Activated CD8-positive, alpha-beta memory T cell treated with anti-CD3 and anti-CD28 coated beads, Interleukin-2, amount 50 U/mL, for 24 hours (primary cell): ENCODE data around the gene VKORC1L1.
"Not testable (repeated sequence)": the region's sequence is repeated elsewhere in the genome, so short reads cannot be mapped to it uniquely, and the experiment has no call there.

ENCODE experiments used
- DNase-seq: peaks from one replicate; pipeline ENCODE4 v3.0.0-alpha.2; 2020; ENCODE audit errors: extremely low read depth

Gene VKORC1L1

DNA sequence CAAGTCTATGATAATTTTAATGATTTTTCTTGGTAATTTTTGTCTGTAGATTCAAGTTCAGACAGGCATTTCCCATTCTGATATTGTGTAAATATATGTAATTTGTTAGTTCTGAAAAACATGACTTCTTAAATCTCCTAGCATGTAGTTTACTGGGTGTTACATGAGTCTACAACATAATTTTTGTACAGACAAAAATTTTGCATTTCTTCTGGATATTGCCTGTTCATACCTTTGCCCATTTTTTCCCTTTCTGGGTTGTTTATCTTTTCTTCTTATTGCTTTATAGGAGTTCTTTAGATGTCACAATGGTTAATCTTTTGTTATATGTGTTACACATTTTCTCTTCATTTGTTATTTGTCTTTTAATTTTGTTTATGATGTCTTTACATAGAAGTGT is 12.1 kb downstream of the VKORC1L1 start:
- DNase-seq = not testable (repeated sequence)

GRCh38 chr7:65885533-65885932 is 12.7 kb downstream of the VKORC1L1 start:
- not testable (repeated sequence) for DNase-seq

DNA sequence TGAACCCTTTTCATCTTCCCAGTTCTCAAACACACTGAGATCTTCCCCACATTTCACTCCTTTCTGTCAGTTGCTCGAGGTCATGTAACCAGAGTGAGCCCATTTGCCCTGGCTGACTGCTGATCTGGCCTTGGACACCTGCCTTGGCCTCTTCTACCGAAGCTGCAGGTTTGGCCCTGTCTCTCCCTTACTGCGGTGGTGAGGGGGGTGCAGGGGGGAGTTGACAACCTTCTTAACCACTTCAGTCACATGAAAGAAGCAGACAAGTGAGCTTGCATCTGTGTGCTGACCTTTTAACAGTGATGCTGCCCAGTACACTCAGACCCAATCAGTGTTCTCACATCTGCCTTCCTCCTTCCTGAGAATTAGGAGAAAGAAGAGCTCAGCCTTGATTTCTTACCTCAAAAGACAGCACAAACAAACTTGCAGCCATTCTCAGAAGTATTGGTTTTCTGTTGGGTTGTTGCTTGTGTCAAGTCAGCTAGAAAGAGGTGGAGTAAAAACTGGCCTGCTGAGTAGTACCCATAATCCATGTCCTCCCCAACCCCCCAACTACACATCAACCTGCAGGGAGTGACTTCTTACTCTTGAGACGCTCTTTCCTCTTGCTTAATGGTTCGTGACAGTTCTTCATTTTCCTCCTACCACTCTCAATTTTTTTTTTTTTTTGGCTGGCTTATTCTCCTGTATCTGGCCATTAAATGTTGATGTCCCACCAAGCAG is 15.7 kb downstream of the VKORC1L1 start:
- not testable (repeated sequence) for DNase-seq

DNA sequence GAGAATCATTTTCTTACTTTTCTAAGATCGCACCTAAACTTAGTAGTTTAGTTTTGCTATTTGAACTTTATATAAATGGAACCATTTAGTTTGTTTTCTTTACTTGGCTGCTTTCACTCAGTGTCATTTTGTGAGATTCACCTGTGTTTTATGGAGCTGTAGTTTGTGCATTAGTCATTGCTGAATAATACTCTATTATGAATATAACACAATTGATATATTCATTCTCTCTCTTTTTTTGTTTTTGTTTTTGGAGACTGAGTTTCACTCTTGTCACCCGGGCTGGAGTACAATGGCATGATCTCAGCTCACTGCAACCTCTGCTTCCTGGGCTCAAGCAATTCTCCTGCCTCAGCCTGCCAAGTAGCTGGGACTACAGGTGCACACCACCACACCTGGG is 16.8 kb downstream of the VKORC1L1 start:
- DNase-seq = not testable (repeated sequence)

- DNase-seq = no peak
Observed at GRCh38 chr7:65892161-65892560, 19.3 kb downstream of the VKORC1L1 start.

DNA sequence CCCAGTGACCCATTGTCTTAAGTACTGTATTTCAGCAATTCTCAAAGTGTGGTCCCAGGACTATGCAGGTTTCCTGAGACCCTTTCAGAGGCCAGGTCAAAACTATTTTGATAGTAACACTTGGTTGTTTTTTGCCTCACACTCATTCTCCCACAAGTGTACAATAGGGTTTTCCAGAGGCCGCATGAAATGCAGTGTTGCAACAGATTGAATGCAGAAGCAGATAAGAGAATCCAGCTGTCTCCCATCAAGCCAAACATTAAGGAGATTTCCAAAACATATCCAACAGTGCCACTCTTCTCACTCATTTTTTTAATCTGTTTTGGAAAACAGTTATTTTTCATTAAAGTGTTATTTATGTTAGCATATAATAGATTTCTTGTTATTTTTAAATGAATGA is 20.0 kb downstream of the VKORC1L1 start:
- no peak for DNase-seq

DNA sequence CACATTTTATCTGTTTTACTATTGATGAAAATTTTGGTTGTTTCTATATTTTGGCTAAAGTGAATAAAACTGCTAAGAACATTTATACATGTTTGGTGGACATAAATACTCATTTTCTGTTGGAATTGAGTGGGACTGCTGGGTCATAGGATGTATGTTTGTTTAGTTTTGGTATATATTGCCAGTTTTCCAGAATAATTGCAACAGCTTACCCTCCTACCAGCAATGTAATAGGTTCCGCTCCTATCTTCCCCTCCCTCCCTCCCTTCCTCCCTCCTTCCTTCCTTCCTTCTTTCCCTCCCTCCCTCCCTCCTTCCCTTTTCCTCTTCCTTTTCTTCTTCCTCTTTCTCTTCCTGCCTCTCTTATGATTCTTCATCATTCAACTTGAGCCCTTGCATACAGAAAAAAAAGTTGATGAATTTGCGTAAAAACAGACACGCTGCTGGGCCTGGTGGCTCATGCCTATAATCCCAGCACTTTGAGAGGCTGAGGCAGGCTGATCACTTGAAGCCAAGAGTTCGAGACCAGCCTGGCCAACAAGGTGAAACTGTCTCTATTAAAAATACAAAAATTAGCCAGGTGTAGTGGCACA is 23.5 kb downstream of the VKORC1L1 start:
- no peak for DNase-seq

- DNase-seq = not testable (repeated sequence)
Observed at GRCh38 chr7:65897289-65897688, 24.4 kb downstream of the VKORC1L1 start.

DNA sequence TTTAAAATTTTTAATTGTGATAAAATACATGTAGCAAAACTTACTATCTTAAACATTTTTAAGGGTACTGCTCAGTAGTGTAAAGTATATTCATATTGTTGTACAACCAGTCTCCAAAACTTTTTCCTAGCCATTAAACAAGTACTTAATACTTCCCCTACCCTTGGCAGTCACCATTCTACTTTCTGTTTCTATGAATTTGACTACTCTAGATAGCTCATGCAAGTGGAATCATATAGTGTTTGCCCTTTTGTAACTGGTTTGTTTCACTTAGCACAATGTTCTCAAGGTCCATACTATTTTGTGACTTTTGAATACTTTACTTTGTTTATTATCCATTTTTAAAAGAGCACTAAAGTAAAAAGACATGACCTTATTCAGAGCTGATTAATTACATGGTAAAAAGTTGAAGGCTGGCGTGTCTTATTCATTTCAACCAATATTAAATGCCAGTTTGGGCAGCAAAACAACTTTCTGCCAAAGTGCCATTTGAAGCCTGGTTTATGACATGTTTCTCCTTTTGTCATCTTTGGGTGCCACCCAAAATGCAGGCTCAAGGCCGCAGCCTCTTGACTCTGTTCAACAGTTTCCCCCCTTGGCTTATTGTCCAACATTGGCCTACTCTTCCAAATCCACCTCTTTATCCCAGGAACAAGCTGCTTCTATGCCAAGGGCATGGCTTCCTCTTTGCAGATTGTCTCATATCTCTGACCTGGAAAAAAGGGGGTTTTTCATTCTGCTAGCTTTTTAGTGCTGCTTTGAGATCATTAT is 26.0 kb downstream of the VKORC1L1 start:
- DNase-seq = not testable (repeated sequence)

DNA sequence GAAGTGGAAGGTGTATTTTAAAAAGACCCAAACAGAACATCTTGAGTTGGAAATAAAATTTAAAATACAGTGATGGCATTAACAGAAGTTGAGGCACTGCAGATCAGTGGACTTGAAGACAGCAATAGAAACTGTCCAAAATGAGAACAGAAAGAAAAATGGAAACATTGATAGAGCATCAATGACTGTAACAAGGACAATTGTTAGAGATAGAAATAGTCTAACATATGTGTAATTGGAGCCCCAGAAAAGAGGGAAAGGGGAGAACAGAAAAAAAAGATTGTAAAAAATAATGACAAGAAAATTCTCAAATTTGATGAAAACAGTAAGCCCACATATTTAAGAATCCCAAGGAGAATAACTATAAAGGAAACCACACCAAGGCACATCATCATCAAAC is 29.4 kb downstream of the VKORC1L1 start:
- DNase-seq = no peak

GRCh38 chr7:65907501-65908198 is 34.8 kb downstream of the VKORC1L1 start:
- no peak for DNase-seq

DNA sequence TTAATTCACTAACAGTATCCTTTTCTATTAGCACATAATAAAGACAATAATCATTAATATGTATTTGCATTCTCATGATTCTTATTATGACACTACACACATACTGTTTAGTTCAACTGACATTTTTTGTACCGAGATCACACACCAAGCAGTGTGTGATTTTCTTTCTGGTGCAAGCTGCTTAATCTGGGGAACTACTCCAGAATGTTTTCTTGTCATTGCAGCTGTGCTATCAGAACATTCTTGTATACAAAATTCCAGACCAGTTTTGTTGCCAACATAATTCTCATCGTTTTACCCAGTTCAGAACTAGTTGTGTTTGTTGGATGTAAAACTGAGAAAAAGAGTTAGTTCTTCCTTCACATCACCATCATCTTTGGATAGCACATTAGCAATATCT is 37.4 kb downstream of the VKORC1L1 start:
- DNase-seq = no peak

GRCh38 chr7:65912237-65912636 is 39.4 kb downstream of the VKORC1L1 start:
- DNase-seq = no peak

- DNase-seq = no peak
Observed at GRCh38 chr7:65915921-65916657, 43.2 kb downstream of the VKORC1L1 start.

GRCh38 chr7:65923316-65923715 is 50.4 kb downstream of the VKORC1L1 start:
- DNase-seq = no peak

GRCh38 chr7:65924193-65924592 is 51.3 kb downstream of the VKORC1L1 start:
- DNase-seq = no peak

DNA sequence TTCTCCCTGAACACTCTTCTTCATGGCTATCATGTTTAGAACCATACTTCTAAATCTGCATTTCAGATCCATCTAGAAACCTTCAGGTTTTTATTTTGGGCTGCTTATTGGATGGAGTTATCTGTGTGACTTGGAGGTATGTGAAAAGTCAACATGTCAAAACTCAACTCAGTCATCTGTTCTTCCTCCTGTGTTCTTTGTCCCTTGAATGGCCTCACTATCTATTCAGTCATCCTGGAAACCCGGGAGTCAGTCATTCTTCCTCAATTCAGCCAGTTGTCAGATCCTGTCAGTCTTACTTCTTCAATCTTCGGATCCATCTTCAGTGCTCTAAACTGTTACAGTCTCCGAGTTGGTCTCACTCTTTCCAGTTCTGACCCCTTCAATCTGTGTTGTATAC is 52.2 kb downstream of the VKORC1L1 start:
- no peak for DNase-seq

- DNase-seq = no peak
Observed at GRCh38 chr7:65926588-65926987, 53.7 kb downstream of the VKORC1L1 start.

- DNase-seq = no peak
Observed at GRCh38 chr7:65927489-65928448, 54.9 kb downstream of the VKORC1L1 start.

- DNase-seq = no peak
Observed at GRCh38 chr7:65931685-65932084, 58.8 kb downstream of the VKORC1L1 start.
